Ectodermal cell (in vitro differentiated cells): ENCODE results near the gene ANKFY1. TPM values are rescaled to one million over a fixed set of nuclear protein-coding genes. Genes with fewer than 3 reads are reported as not detected.
A peak's percentile ranks its signal among the peaks of the same experiment; 100 is the strongest.

Experiments
- H3K27ac ChIP-seq: 2 replicates; pipeline ENCODE4 v1.7.0; 2013; ENCODE audit warnings: mild to moderate bottlenecking, low read depth, low read length; ENCODE audit not compliant: insufficient read depth, poor library complexity, severe bottlenecking
- H3K27me3 ChIP-seq: 2 replicates; pipeline ENCODE4 v1.7.0; 2013; ENCODE audit warnings: mild to moderate bottlenecking, low read length; ENCODE audit not compliant: insufficient read depth, control insufficient read depth, poor library complexity, severe bottlenecking
- H3K36me3 ChIP-seq: one replicate; pipeline ENCODE4 v1.7.0; 2013; ENCODE audit warnings: low read length; ENCODE audit not compliant: control insufficient read depth, insufficient read depth
- H3K4me1 ChIP-seq: one replicate; pipeline ENCODE4 v1.7.0; 2013; ENCODE audit warnings: low read length; ENCODE audit not compliant: control insufficient read depth, insufficient read depth
- H3K4me3 ChIP-seq: 2 replicates; pipeline ENCODE4 v1.7.0; 2013; ENCODE audit warnings: low read depth, low read length, control low read depth; ENCODE audit not compliant: insufficient read depth
- H3K9me3 ChIP-seq: 2 replicates; pipeline ENCODE4 v1.7.0; 2013; ENCODE audit warnings: mild to moderate bottlenecking, low read length, moderate library complexity; ENCODE audit not compliant: control insufficient read depth
- WGBS, 2 experiments: methylation state at CpG; one replicate each; pipeline ENCODE4 v1.1.7; 2013; ENCODE audit warnings: missing lambda C conversion rate in 2 of 2; 5-methylcytosine and 5-hydroxymethylcytosine counted together
- polyA plus RNA-seq, 4 experiments: library from polyadenylated mRNA; stranded (reverse); fragments of 50-300 nt; gene quantifications; one replicate each; pipeline ENCODE4 v1.2.3, GENCODE V29; 2013

The ANKFY1 gene
- 51.6 TPM for polyA plus RNA-seq (2013, experiment 1 of 4)
- 55.2 TPM for polyA plus RNA-seq (2013, experiment 2 of 4)
- polyA plus RNA-seq (2013, experiment 3 of 4): 37.3 TPM
- polyA plus RNA-seq (2013, experiment 4 of 4): 42.9 TPM

GRCh38 chr17:4263282-4264215 lies at the start of gene ANKFY1:
Gene ANKFY1, minus strand, starts transcription at chr17:4263979. Its CDS starts 38 bp downstream, at chr17:4263941.
- peaks cover 13% of the 10 kb centered on the region for H3K36me3 ChIP-seq
- H3K27ac ChIP-seq: peak within 1 kb of the TSS; percentile 87
- 0% methylated on average over 85 of the region's 85 CpGs for WGBS, 2 experiments
- peaks cover 5% of the 10 kb centered on the region for H3K4me1 ChIP-seq
- H3K27me3 ChIP-seq: no peaks in the 10 kb centered on the region
- H3K4me3 ChIP-seq: peak within 1 kb of the TSS; percentile 98
- peaks cover 3% of the 10 kb centered on the region for H3K9me3 ChIP-seq

GRCh38 chr17:4310354-4311060 lies 46.7 kb upstream of the ANKFY1 start:
- Histone ChIP-seq H3K27ac (no peak overlapping the region), H3K27me3 (no peaks in the 10 kb centered on the region), H3K9me3 (no peaks in the 10 kb centered on the region), H3K4me3 (no peak overlapping the region), H3K36me3 (no peaks in the 10 kb centered on the region), H3K4me1 (no peaks in the 10 kb centered on the region)
- 90 to 91% methylated on average over 6 of the region's 6 CpGs for WGBS, 2 experiments

GRCh38 chr17:4309897-4310296 lies 46.1 kb upstream of the ANKFY1 start:
- H3K4me3 ChIP-seq: no peak overlapping the region
- no peaks in the 10 kb centered on the region for H3K36me3 ChIP-seq
- WGBS, 2 experiments: 92 to 95% methylated on average over 1 of the region's 1 CpG
- H3K27ac ChIP-seq: no peak overlapping the region
- no peaks in the 10 kb centered on the region for H3K27me3 ChIP-seq
- H3K4me1 ChIP-seq: no peaks in the 10 kb centered on the region
- no peaks in the 10 kb centered on the region for H3K9me3 ChIP-seq

- WGBS, 2 experiments: 62 to 66% methylated on average over 6 to 7 of the region's 7 CpGs
- H3K27ac ChIP-seq: no peak overlapping the region
Observed at GRCh38 chr17:4307179-4307930, 43.6 kb upstream of the ANKFY1 start.

GRCh38 chr17:4305224-4305623 lies 41.4 kb upstream of the ANKFY1 start:
- no peak overlapping the region for H3K27ac ChIP-seq
- H3K36me3 ChIP-seq: no peaks in the 10 kb centered on the region
- WGBS, 2 experiments: 94 to 95% methylated on average over 7 of the region's 7 CpGs

More at GRCh38 chr17:4307179-4307930, 43.6 kb upstream of the ANKFY1 start:
- H3K4me1 ChIP-seq: no peaks in the 10 kb centered on the region
- no peaks in the 10 kb centered on the region for H3K9me3 ChIP-seq
- H3K4me3 ChIP-seq: no peak overlapping the region
- H3K36me3 ChIP-seq: no peaks in the 10 kb centered on the region
- no peaks in the 10 kb centered on the region for H3K27me3 ChIP-seq

GRCh38 chr17:4304417-4305027 lies 40.7 kb upstream of the ANKFY1 start:
- WGBS, 2 experiments: 54 to 56% methylated on average over 6 of the region's 6 CpGs
- no peaks in the 10 kb centered on the region for H3K36me3 ChIP-seq
- H3K27ac ChIP-seq: no peak overlapping the region
- H3K4me3 ChIP-seq: no peak overlapping the region
- H3K27me3 ChIP-seq: no peaks in the 10 kb centered on the region
- H3K9me3 ChIP-seq: no peaks in the 10 kb centered on the region
- H3K4me1 ChIP-seq: no peaks in the 10 kb centered on the region

More at GRCh38 chr17:4305224-4305623, 41.4 kb upstream of the ANKFY1 start:
- no peaks in the 10 kb centered on the region for H3K9me3 ChIP-seq
- H3K4me3 ChIP-seq: no peak overlapping the region
- no peaks in the 10 kb centered on the region for H3K27me3 ChIP-seq
- no peaks in the 10 kb centered on the region for H3K4me1 ChIP-seq

- Histone ChIP-seq H3K27ac (no peak overlapping the region), H3K4me1 (no peaks in the 10 kb centered on the region), H3K4me3 (no peak overlapping the region), H3K27me3 (no peaks in the 10 kb centered on the region), H3K9me3 (no peaks in the 10 kb centered on the region), H3K36me3 (no peaks in the 10 kb centered on the region)
- WGBS, 2 experiments: 90 to 99% methylated on average over 5 of the region's 5 CpGs
Observed at GRCh38 chr17:4301066-4301465, 37.3 kb upstream of the ANKFY1 start.

GRCh38 chr17:4297351-4297750 lies 33.6 kb upstream of the ANKFY1 start:
- Histone ChIP-seq H3K36me3 (no peaks in the 10 kb centered on the region), H3K27me3 (no peaks in the 10 kb centered on the region), H3K4me1 (no peaks in the 10 kb centered on the region), H3K4me3 (no peak overlapping the region), H3K9me3 (no peaks in the 10 kb centered on the region), H3K27ac (no peak overlapping the region)
- 86 to 92% methylated on average over 3 of the region's 3 CpGs for WGBS, 2 experiments

GRCh38 chr17:4295686-4296085 lies 31.9 kb upstream of the ANKFY1 start:
- Histone ChIP-seq H3K27ac (no peak overlapping the region), H3K9me3 (no peaks in the 10 kb centered on the region), H3K36me3 (no peaks in the 10 kb centered on the region), H3K4me3 (no peak overlapping the region), H3K27me3 (no peaks in the 10 kb centered on the region), H3K4me1 (no peaks in the 10 kb centered on the region)
- 73 to 99% methylated on average over 3 to 4 of the region's 4 CpGs for WGBS, 2 experiments
